Iris pigment epithelial cell (primary cell): ENCODE results near the gene ITGA11.

Source experiments
- DNase-seq: peaks from one replicate; pipeline ENCODE4 v3.0.0-alpha.2; 2011; ENCODE audit warnings: low read depth

The ITGA11 gene

GRCh38 chr15:68389041-68389930 is 42.7 kb downstream of the ITGA11 start:
- no peak for DNase-seq

GRCh38 chr15:68387381-68388143 is 44.4 kb downstream of the ITGA11 start:
- no peak for DNase-seq

GRCh38 chr15:68386587-68387288 is 45.2 kb downstream of the ITGA11 start:
- no peak for DNase-seq

- DNase-seq = no peak
These were observed 46.0 kb downstream of the ITGA11 start for GRCh38 chr15:68385671-68386586.

- no peak for DNase-seq
These were observed 46.8 kb downstream of the ITGA11 start for GRCh38 chr15:68385240-68385561.

- DNase-seq = peak; percentile 90
These were observed 47.3 kb downstream of the ITGA11 start for GRCh38 chr15:68384451-68385239.

GRCh38 chr15:68383161-68384074 is 48.5 kb downstream of the ITGA11 start:
- peak; percentile 45 for DNase-seq

- no peak for DNase-seq
These were observed 49.5 kb downstream of the ITGA11 start for GRCh38 chr15:68382286-68383007.

GRCh38 chr15:68380456-68380855 is 51.5 kb downstream of the ITGA11 start:
- no peak for DNase-seq

- DNase-seq = no peak
These were observed 52.1 kb downstream of the ITGA11 start for GRCh38 chr15:68379759-68380290.

- no peak for DNase-seq
These were observed 52.8 kb downstream of the ITGA11 start for GRCh38 chr15:68379058-68379758.

- no peak for DNase-seq
These were observed 53.4 kb downstream of the ITGA11 start for GRCh38 chr15:68378595-68378994.

- no peak for DNase-seq
These were observed 54.2 kb downstream of the ITGA11 start for GRCh38 chr15:68377766-68378165.

GRCh38 chr15:68376447-68377060 is 55.4 kb downstream of the ITGA11 start:
- no peak for DNase-seq

GRCh38 chr15:68375716-68376220 is 56.2 kb downstream of the ITGA11 start:
- DNase-seq = no peak

- no peak for DNase-seq
These were observed 56.8 kb downstream of the ITGA11 start for GRCh38 chr15:68375191-68375631.

GRCh38 chr15:68374168-68374745 is 57.7 kb downstream of the ITGA11 start:
- no peak for DNase-seq
